Measurements from ENCODE around the gene TBC1D22A.

TBC1D22A gene

DNA sequence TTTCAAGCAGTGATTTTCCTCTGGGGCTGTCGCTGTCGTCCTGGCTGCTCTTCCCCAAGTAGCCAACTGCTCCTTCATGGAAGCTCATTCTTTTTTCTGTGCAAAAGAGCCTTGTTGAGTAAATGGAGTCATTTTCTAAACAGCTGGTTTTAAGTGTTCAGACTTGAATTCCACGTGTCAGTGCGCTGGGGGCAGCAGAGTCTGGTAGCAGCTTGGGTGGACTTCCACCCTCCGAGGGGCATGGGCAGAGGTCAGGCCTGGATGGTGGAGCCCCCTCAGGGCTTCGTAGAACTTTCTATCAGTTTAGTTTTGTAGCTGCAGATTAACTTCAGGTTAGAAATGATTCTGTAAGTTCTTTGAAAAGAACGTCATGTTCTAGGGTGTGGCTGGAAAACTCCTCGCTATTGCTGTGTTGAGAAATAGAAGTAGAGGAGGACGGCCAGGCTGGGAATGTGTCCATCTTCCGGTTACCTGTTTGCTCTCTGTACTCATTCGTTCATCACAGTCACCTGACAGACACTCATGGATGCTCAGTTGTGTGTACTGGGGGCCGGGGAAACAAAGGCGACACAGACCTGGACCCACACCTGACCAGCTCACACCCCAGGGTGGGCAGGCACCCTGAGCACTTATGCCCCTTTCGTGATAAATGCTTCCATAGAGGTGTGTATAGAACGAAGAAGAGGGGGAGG lies 270.7 kb downstream of the TBC1D22A start:
- no peak for DNase-seq (ENCODE audit: low spot score)

DNA sequence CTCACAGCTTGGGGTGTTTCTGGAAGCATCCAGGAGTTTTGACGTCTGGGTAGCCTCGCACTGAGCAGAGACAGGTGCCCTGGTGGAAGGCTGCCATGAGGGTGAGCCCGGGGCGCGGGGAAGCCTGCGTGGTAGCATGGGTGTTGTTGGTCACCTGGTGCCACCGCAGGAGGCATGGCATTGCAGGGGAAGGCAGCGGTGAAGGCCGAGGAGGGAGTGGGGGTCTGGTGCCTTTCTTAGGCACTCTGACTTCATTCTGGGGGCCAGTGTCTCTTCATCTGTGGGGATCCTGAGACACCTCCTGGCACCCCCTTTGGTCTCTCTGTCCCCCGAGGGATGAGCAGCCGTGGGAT lies 271.2 kb downstream of the TBC1D22A start:
- no peak for DNase-seq (ENCODE audit: low spot score)

DNA sequence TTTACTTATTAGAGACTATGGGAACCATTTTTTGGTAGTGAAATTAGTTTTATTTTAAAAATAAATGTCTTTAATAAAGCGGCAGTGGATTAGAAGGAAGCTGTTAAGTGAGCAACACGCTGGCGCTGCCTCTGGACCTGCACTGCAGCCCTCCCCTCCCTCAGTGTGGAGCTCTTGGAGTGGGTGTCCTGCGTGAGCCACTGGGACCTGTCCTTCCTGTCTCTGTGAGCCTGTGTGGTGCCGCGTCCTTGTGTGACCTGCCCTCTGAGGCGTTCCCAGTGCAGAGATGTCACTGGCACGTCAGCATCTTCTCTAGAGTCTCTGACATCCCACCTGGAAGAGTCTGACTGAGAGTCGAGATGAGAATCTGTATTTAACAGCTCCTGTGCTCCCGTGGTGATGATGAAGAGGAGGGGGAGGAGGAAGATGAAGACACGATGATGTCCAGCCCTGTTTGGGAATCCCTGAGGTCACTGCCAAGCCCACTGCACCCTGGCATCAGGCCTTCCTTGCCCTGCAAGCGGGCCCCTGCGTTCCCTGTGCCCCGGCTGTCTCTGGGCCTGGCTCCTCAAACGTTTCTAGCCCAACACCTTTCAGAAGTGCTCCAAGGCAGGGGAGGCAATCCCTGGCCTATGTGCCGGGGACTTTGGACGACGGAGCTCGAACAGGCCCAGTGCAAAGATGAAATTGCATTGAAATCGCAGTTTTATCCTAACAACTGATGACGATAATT lies 271.8 kb downstream of the TBC1D22A start:
- no peak for DNase-seq (ENCODE audit: low spot score)

DNA sequence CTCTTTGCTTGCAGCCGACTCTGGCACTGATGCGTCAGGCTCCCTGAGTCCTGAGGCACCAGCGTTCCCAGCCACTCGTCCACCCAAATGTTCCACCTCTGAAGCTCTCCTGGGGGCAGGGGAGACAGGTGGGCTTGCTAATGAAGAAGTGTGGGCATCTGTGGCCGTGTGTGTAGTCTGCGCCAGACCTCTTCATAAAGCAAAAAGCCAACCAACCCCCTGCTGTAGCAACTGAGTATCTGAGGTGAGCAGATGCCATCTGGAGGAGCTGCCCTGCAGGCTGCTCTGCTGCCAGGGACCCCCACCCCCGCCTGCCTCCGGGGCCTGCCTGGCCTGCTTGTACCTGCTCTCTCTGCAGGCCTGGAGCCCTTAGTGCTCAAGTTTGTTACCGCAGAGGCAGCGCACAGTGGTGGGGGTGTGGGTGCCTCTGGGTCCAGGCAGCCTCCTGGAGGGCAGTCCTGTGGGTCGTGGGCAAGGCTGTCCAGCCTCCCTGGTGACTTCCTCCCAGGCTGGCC lies 272.5 kb downstream of the TBC1D22A start:
- DNase-seq (ENCODE audit: low spot score): no peak

DNA sequence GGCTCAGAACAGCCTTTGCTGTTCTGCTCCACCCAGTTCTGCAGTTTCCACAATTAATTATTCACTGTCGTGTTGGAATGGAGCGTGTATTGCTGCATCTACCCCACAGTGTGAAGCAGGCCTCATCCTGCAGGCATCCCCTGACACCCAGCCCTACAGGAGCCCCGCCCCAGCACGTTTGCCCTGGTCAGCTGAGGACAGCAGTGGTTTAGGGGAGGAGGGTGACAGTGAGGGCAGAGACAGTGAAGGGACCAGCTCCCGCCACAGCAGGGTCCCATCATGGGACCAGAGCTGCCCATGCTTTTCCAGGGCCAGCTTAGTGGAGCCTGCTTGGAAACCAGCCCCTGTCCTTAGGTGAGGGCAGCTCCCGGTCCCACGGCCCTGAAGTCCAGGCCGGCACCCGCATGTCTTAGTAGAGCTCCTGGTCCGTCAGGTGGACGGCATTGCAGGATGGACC lies 273.0 kb downstream of the TBC1D22A start:
- no peak for DNase-seq (ENCODE audit: low spot score)

DNA sequence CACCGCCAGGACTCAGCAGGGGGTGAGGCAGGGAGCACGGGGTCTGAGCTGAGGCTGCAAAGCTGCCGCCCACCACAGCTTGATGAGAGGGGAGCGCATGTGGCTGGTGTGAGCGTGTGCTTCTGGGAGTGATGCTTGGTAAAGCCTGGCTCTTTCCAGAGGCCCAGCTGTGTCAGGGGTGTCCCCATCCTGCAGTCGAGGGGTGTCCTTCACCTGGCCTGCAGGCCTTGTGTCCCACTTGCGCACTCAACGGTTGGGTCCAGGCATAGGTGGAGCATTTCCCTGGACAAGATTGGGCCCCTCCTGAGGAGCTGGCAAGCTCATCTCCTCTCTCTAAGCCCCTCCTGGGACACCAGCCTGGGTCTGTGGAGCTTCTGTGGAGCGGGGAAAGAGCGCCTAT lies 273.9 kb downstream of the TBC1D22A start:
- DNase-seq (ENCODE audit: low spot score): no peak

DNA sequence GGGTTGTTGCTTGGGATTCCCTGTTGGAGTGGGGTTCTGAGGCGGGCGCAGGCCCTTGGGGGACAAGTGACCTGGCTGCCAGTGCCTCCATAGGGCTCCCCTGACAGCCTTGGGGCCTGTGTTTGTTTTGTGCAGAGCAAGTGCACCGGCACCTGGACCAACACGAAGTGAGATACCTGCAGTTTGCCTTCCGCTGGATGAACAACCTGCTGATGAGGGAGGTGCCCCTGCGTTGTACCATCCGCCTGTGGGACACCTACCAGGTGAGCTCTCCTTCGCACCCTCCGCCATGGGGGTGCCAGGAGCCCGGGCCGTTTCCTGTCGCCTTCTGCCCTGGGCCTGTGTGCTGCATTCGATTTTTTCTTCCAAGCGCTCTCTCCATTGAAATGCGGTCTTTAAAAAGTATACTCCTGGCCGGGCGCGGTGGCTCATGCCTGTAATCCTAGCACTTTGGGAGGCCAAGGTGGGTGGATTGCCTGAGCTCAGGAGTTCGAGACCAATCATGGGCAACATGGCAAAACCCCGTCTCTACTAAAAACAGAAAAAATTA lies 274.6 kb downstream of the TBC1D22A start:
- no peak for DNase-seq (ENCODE audit: low spot score)

DNA sequence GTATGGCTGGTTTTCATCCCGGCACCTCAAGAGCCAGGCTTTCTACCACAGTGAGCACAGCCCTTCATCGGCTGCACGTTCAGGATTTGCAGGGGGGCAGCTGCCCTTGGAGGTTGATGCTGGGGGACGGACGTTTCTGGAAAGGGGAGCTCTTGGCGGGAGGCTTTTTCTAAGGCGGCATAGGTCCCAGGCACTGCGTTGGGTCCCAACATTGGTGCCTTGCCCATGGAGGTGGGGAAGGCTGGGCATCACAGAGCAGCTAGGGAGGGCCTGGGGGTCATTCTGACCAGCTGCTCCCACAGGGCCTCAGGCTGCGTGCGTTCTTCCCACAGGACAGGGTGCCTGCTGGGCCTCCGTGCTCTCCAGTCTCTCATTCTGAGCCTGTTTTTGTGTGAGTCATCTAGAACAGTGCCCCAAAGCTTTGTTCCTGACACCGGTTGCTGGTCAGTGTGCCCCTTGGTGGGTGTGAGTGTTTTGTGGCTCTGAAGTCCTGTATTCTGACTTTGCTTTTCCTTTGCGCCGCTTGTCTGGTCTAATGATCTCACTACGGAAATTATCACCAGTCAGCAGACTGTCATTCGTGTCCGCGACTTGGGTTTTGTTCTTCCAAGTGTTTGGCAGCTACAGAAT lies 275.9 kb downstream of the TBC1D22A start:
- DNase-seq (ENCODE audit: low spot score): no peak

DNA sequence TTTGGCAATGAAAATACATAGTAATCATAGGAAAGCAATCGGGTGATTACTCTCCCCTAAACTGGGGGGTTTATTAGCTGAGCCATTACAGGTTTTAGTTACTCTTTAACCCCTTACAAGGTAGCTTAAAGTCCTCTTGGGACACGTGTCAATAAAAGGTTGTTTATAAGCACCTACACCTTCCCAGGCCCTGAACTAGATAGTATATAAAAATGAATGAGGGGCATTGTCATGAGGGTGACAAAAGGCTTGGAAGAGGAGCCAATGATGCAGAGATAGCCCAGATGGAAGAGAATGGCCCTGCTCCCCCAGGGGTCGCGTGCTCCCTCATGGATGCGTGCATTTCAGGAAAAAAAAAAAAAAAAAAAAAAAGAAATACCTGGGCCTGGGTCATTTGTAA lies 276.9 kb downstream of the TBC1D22A start:
- DNase-seq (ENCODE audit: low spot score): no peak

DNA sequence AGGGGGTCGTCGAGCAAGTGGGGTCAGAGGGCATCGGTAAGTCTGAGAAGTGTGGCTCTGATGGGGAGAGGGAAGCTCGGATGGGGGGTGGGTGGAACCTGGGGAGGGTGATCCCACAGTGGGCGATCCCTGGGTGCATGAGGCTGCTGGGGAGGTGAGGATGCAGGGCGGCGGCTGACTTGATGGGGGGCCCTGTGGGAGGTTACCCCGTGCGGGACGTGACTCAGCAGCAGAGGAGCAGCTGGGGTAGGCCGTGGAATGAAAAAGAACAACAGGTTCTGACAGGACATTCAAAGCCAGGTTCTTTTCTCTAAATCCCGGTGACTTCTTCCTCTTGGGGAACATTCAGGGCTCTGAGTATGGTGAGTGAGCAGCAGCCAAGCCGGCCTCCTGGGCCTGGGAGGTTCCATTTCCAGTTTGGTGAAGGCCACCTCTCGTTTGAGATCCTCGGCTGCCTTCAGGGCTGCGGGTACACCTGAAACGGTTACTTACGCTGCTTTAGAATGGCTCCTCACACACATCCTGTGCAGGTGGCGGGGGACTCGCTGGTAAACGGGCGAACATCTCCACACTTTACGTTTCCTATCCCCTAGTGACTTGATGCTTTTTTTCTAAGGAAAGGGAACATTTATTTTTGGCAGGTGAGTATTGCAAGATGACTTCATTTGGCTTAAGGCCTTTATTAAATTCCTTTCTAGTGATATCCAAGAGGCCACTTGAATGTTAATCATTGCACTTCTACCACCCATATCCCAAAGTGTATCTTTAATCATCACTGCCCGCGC lies 278.2 kb downstream of the TBC1D22A start:
- DNase-seq (ENCODE audit: low spot score): no peak

DNA sequence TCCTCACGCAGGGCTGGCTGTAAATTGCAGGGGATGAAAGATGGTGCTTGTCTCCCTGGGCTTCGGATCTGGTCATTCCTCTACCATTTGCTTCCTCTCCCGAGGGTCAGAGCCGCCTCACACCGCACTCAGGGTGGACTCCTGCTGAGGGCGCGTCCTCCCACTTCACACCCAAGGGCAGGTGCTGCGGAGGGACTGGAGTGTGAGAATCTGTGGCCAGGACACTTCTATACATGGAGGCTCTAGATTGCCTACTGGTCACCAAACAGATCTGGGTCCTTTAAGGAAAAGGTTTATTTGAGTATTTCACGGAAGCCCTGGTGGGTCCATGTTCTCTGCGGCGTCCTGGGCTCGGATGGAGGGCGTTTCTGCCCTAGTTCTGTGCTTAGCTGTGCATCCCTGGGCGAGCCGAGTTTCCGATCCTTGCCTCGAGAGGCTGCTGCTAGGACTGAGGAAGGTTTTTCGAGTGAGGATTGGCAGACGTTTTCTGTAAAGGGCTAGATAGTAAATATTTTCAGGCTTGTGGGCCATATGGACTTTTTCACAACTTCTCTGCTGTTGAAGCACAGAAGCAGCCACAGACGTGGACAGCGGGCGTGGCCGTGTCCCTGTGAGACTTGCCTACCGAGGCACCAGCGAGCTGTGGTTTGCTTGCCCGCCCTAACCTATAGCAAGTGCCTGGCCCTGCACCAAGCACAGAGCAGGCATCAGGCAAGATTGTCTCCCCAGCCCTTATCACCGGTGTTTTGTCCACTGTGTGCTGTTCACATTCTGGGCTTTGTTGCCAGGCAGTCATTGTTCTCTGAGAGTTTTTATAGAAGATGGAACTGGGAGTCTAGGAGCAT lies 279.0 kb downstream of the TBC1D22A start:
- no peak for DNase-seq (ENCODE audit: low spot score)

DNA sequence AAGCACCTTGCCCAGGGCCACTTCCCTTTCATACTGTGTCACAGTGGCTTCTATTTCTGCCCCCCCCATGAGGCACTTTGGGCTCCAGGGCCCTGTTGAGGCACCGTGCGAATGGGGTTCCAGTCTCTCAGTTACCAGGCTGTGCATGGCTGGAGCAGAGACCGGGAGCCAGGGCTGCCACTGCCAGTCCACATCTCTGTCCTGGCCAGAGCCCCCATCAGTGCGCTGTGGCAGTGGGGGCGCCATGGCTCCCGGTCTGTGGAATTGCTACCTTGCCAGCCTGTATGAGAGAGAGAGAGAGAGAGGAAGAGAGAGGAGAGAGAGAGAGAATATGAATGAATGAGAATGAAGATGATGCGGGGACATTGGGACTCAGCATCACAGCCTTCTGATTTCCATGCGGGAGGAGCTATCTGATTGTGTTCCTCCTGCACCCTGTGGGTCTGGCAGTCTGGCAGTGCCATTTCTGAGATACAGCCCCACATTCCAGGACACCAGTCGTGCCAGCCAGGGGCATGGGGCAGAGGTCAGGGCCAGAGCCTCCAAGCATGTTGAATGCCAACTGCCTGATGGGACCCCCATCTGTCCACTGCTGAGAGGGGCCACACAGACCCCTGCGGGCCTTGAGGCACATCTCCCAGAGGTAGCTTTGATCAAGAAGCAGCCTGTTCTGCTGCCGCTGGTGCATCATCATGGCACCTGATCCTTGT lies 279.8 kb downstream of the TBC1D22A start:
- DNase-seq (ENCODE audit: low spot score): no peak

DNA sequence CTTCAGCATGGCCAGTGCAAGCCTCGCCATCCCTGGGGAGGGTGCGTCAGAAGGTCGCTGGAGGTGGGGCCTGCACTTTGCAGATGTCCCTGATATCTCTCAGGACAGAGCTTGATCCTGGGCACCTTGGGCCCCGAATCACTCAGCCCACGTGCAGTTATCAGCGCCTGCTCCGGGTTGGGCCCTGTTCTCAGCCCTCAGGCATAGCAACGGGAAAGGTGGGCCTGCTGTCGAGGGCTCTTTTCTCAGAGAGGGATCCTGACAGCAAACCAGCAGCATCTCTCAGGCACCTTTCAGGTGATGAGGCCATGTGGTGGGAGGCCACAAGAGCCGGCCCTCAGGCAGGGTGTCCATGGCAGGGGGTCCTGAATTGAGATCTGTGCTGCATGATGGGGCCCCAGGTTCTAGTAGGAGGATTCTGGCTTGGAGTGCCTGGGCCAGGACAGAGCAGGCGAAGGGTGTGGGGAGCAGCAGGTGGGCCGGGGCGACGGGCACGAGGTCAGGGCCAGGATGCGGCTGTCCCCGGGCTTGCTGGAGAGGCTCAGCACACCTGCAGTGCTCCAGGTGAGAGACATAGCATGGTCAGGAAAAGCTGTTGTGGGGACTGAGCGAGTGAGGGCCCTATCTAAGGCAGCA lies 280.5 kb downstream of the TBC1D22A start:
- DNase-seq (ENCODE audit: low spot score): no peak

DNA sequence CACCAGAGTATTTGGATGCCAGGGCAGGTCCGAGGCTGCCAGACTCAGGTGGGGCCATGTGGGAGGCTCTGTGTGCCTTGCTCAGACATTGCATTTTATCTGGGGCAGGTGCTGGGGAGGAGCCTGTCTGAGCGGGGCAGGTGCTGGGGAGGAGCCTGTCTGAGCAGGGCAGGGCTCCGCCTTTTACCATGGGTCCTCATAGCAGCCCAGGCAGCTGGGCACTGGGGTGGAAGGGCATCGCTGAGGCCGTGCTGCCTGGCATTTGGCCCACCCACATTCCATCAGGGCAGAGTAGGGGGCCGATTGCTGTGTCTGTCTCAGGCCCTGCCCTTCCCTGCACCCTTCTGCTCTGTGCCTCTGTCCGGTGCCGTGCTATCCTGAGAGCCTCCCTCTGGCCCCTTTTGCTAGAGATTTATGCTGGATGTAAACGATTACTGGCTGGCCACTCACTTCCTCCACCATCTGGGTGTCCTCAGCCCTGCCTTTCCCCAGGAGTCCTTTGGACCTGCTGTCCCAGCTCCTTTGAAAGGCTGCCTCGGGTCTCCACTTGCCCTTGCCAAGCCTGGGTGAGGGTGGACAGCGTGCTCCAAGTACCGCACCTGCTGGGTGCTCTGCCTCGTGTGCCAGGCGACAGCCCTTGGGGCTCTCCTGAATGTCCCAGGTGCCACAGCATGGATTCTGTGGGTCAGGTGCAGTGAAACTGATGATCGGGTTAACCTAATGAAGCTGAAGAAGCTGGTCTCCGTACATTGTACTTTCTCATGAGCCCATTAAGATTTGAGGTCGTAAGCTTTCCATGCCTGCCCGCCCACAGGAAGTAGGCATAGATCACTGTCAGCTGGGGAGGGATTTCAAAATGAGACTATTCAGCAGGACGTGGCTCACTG lies 281.6 kb downstream of the TBC1D22A start:
- peak; percentile 3 for DNase-seq (ENCODE audit: low spot score)

DNA sequence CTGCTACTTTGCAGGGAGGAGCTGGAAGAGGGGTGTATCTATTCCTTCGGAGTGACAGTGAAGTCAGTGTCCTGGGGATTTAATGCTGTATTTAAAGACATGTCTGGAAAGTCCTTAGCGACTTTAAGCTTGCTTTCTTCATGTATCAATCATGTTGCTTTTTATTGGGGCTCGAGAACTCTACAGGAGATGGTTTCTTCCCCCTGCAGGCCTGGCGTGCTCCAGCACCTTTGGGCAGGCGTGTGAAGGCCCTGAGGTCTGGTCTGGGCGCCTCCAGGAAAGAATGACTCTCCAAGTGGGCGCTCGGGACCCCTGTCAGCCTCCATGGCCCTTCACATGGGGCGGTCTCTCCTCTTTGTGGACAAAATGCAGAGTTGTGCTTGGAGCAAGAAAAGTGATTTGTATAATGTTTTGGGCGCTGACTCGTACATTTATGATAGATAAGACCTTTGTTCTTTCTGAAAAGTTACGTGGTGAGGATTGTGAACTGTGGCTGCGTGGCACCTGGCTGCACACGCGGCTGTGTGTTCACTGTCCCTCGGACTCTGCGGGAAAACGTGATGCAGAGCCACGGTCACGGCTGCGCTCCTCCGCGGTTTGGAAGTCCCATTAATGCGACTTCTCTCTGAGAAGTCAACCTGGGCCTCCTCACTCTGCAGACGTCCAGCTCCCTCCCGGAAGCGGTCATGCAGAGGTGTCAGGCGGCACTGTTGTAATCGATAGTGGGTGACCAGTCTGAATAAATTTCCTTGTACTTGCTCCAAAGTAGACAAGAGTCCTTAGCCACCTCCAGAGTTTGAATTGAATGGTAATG lies 282.5 kb downstream of the TBC1D22A start:
- no peak for DNase-seq (ENCODE audit: low spot score)

DNA sequence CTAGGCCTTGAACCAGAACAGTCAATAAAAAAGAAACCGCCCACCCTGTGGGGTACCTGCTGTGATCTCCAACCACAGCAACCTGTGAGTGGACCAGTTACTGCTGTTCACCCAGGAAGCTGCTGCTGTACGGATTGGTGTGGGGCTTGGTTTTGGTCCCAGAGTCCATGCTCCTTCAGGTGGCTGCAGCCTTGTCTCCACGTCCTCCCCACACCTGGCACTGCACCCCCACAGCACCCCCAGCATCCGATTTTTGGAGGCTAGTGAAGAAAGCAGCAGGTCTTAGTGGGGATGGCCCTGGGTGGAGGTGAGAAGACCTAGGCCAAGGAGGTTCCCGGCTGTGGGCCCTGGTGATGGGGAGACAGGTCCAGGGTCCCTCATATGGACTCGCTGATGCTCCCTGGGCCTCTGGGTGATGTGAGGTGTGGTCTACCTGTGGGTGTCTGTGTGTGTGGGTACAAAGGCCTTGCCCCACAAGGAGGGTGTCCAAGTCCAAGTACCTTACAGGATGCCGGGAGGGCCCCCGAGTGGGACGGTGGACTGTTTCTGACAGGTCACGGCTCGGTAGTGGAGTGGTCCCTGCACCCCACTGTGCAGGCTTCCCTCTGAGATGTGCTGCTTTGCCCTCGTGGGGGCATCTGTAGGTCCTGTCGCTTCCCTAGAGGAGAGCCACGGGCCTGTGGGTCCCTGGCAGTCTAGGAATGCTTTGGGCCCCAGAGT lies 283.4 kb downstream of the TBC1D22A start:
- no peak for DNase-seq (ENCODE audit: low spot score)

DNA sequence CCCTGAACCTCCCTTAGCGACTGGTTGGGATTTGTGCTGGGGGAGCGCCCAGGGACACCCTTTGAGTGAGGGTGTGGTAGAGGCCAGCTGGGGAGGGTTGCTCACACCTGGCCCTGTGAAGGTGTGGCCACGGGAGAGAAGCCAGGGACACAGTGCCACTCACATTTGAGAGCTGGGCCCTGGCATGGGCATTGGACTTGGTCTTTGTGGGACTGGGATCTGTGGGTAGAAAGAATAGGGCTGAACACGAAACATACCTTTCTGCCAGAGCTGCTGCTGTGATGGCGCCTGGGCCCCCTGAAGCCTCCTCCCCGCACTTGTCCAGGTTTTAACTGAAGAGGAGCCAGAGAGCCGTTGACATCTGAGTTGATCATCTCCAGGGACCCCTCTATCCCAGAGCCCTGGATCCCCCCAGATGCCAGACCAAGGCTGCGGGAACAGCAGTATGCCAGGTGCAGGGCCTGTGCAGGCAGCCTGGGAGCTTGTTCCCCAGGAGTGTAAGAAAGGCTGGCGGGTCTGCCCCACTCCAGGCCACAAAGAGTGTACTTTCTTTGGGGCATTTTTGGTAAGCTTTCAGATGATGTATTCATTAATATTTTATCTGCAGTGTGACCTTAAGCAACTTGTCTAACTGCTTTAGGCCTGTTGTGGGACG lies 284.1 kb downstream of the TBC1D22A start:
- no peak for DNase-seq (ENCODE audit: low spot score)
